Hippocampal formation (tissue), 2 donors: ENCODE data around the gene TCF12.
"Not testable (repeated sequence)": the region's sequence is repeated elsewhere in the genome, so short reads cannot be mapped to it uniquely, and the experiment has no call there.

Experiments
- DNase-seq, 2 donors: peaks; one replicate each; lab custom pipeline; 2025; lab: John Stamatoyannopoulos, UW

The TCF12 gene

DNA sequence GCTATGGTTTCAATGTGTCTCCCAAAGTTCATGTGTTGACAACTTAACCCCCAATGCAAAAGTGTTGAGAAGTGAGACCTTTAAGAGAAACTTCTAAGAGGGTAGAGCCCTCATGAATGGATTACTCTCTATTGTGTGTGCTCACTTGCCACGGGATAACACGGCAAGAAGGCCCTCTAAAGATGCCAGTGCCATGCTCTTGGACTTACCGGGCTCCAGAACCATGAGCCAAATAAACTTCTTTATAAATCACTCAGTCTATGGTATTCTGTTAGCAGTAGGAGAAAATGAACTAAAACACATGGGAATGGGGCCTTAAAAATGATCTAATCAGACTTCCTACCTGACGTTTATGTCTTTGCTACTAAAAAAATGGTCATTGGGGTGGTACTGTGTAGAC lies 2.6 kb upstream of the TCF12 start:
- no peak for DNase-seq

DNA sequence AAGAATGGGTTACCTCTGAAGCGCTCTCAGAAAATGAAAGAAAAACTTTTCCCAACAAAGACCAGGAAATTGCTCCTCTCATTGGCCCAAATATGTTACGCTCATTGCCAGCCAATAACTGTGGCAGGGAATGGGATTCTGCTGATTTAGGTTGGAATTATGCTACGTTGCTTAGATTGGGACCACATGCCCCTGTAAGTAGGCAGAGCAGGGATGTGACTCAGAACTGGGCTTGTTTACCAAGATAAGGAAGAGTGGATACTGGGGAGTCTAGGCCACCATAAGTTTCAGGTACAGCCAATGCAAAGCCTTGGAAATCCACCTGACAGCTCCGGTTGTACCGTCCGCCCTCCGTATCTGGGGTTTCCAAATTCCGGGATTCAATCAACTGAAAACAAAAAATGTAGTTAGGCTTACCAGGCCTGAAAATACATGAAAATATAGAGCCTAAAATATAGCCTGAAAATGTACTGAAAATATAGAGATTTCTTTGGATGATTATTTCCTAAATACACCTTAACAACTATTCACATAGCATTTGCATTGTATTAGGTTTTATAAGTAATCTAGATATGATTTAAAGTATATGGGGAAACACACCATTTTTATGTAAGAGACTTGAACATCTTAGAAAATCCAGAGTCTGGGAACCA lies 1.5 kb upstream of the TCF12 start:
- no peak for DNase-seq

DNA sequence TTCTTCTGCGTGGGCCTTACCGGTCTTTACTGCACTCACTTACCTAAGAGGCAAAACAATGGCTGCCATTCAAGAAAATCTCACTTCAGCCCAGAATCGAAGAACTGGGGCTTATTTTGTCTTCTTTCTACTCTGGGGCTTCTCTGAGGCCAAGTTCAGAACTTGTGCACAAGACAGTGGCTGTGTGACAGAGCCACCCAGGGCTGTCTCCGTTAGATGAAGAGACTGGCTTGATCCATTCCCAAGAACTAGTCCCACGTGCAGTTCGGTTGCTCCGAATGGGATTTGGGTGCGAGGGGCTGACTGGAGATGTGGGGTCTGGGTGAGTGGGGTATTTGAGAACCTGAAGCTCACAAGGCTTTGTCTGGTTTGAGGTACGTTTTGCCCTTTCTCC lies 795 bp upstream of the TCF12 start:
- DNase-seq = no peak

DNA sequence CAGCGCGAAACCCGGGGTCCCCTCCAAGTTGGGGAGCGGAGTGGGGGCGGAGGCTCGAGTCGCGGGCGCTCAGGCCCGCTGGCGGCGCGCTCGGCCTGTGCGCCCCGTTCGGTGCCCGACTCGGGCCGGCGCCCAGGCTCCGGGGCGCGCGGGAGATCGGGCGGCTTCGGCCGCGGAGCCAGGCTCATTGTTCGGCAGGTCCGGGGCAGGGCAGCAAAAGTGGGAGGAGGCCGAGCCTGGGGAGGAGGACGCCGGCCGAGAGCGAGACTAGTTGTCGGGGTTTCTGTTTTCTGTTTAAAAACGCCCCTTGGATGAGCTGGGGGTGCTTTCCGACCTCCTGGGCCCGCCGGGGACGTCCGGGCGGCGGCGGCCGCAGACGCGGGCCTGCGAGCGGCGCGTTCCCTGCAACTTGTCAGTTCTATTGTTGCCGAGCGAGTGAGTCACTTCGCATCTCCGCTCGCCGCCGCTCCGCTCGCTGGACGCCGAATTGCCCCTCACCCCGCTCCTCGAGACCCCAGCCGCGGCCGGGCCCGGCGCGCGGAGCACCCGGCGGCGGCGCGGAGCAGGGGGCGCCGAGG lies 676 bp downstream of the TCF12 start:
- DNase-seq = peak in 1 of 2 donors; percentile 60

DNA sequence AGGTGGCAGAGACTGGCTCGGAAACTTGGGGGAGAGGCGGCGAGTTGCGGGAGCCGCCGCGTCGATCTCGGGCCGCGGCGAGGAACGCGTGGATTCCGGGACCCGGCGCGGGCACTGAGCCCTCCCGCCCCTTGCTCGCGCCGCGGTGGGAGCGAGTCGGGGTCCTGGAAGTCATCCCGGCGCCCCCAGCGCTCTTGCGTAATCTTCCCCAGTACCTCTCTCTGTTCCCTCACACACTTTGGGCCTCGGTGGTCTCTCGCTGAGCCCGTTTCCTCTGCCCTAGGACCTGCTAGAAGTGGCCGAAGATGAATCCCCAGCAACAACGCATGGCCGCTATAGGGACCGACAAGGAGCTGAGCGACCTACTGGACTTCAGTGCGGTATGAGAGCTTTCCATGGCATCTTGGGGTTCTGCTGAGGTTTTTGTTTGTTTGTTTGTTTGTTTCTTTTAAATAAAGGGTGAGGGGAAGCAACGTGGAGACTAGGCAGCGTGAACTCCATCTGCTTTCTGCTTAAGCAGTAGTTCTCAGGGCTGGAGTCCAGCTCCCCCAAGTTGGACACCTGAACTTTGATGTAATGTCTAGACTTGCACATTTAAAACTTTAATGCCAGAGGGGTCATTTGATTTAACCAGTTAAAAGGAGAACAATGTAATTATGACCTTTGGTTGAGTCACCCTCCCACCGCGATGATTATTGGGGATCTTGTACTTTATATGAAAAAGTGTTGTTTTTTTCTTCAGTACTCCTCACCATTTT lies 1.3 kb downstream of the TCF12 start:
- peak in 1 of 2 donors; percentile 62 for DNase-seq

DNA sequence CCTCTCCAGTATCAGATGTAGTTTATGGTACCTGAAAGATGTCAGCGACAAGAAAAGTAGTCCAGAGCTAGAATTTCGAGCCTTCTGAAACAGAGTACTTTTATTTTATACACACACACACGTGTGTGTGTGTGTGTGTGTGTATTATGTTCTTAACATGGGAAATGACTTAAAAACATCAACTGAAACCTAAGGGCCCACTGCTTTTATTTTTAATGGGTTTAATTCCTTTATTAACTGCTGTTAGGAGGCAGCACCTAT lies 1.9 kb downstream of the TCF12 start:
- no peak for DNase-seq

DNA sequence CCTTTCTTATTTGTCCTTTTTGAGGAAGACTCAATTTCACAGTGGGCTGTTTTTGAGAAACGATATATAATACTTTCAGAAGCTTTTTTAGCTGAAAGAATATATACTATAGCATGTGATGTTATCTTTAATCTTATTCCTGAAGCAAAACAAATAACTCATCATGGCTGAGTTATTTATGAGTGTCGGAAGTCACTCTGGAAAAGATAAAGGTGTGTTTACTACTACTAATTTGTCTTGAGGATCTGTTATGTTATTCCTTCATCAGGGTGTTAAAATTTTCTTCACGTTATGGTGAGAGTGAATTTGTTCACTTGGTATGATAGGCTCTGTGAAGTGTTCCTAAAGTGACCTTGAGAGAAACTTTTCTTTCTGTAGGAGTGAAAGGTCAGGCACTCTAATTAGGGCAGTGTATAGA lies 4.7 kb downstream of the TCF12 start:
- DNase-seq = no peak

DNA sequence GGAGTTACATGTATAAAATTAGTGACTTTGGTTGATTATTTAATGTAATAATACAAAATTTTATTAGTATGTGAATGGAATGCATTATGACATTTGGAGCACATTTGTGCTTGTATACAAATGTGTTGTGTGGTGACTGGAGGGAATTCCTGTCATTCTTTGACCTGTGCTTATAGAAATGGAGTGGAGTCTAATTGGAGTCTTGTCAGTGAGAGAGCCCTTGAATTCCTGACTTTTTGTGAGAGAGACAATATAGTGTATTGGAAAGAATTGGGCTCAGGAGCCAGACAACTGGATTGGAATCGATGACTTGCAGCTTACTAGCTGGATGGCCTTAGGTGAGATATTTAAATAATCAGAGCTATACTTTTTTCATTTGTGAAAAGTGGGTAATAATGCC lies 9.4 kb downstream of the TCF12 start:
- no peak for DNase-seq

DNA sequence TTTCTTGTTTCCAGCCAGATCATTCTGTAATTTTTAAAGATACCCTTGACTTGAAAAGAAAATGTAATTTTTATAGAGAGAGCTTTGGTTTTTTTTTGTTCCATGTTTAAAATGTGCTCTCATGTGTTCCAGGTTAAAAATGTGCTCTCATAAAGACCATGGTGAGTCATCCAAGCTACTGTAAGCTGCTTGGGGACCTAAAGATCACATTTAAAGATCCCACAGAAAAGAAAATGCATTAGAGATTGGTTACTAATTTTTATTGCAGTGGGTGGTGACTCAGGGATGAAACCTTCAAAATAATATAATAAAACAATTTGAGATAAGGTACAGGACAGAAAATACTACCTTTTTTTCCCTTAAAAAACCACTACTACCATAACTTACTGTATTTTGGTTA lies 11.0 kb downstream of the TCF12 start:
- DNase-seq = no peak

DNA sequence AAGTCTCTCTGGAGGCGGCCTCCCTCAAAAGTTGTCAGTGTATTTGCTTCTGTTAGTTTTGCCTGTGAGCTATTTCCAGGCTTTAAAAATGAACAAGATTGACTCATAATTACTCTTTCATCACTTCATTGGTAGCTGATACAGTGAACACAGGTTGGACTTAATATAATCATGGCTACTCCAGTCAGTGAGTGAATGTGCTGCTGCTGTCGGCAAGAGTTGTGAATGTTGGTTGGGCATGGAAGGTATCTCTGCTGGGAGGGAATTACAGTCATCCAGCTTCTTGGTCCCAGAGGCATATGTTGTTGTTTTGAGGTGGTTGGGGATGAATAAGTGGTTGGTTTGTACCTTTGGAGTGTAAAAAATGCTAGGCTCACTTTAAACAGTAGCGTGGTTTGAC lies 11.5 kb downstream of the TCF12 start:
- no peak for DNase-seq

DNA sequence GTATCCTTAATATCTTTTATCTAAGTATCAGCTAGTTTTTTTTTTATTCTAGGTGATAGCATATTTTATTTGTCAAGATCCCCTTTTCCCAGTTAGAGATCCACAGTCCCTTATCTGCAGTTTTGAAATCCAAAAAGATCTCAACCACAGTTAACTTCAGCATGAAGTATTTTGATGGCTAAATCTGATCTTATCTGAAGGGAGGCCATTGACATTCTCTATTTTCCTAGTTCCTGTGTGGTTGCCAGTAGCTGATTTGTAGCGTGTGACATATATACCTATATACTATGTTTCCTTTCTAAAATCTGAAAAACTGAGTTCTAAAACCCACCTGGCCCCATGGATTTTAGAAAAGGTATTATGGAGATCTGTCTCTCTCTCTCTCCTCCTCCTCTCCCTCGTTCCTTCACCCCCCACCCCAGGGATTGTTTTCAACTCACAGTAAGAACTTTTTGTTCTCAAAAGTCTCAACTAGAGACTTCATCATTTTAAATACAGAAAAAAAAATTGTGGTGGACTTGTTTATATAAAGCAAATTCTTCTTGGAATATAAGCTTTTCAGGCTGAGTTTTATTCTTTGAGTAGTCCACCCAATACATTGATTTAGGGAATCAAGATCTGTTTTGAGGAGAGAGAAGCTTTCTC lies 12.3 kb downstream of the TCF12 start:
- no peak for DNase-seq

DNA sequence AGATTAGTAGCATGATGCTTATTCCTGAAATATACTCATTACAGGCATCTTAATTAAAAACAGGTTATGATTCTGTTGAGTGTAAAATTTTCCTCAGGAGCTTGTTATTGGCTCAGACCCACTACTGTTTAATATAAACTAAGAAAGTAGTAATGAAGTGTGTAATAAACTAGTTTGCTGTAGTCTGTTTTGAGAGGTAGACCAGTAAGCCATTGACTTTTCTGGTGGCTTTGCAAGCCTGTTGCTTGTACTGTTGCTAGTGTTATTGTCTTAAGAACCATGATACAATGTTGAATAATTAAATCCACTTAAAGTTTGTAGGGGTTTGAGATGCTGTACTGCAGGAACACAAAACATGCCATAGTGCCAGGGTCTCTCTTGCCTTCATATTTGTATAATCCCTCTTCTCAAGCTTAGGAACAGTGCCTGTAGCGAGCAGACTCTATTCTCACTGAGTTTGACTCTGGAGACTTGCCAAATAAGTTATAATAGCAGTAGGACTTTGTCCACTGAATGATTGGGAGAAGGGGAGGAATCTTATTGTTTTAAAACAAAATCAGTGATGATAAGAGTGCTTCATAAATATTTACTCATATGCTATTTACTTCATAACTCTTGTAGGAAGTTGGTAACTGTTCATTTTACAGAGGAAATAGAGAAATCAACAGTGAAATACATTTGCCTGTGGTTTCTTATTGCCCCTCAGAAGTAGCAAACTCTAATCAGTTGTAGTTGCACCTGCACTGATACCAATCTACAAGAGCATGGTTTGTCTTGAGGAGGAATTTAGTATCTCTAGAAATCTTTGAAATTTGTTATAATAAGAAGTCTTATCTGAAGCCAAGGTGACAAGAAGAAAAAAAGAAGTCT lies 13.4 kb downstream of the TCF12 start:
- no peak for DNase-seq

DNA sequence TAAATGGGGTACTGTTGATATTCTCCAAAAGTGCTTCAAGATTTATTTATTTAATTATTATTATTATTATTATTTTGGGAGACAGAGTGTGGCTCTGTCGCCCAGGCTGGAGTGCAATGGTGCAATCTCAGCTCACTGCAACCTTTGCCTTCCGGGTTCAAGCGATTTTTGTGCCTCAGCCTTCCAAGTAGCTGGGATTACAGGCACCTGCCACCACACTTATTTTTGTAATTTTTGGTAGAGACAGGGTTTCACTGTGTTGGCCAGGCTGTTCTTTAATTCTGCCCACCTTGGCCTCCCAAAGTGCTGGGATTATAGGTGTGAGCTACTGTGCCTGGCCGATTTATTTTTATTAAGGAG lies 14.0 kb downstream of the TCF12 start:
- not testable (repeated sequence) for DNase-seq

DNA sequence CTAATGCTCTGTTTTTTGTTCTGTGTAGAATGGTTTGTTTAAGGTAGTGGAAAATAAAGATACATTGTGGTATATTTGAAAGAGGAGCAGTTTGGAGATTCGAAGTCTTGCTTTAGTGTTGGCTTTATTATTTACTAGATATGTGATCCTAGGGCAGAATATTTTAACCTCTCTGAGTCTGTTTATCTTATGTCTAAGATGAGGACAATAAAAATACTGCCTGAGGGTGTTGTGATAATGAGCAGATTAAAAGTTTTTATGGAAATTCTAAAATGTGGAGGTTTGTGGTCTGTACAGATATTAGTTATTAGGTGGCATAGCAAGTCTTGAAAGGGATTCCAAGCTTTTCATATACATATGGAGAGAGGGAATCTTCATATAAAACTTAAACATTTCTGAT lies 15.0 kb downstream of the TCF12 start:
- DNase-seq = no peak

DNA sequence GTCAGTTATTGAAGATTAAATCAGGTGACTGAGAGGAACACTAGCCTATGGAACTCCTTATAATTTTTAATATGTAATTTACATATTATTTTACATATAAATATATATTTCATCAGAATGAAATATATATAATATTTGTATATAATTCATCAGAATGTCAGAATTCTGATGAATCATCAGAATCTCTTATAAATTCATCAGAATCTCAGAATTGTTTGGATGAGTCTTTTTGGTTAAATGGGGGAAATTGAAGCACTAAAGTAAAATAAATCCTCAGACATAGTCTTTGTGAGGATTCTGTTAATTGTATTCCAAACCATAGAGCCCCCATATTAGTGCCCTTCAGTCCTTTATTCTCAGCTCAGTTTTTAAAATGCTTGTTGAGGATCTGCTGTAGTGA lies 15.4 kb downstream of the TCF12 start:
- DNase-seq = no peak

DNA sequence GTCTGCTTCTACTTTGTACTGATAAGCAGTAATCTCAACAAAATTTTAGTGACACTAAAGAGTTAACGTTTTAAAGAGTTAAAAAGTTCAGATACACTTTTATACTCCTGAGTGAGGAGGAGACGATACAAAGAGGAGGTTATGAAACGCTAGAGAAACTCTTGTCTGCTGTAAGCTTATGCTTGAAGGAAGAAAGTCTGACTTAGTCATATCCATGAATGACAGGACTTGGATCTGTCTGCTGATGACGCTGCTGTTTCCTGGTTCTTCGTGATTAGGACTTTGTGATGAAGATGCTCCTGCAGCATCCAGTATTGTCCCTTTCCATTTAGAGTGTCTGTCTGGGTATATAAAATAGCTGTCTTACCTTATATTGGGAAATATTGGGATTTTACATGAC lies 15.8 kb downstream of the TCF12 start:
- no peak for DNase-seq

DNA sequence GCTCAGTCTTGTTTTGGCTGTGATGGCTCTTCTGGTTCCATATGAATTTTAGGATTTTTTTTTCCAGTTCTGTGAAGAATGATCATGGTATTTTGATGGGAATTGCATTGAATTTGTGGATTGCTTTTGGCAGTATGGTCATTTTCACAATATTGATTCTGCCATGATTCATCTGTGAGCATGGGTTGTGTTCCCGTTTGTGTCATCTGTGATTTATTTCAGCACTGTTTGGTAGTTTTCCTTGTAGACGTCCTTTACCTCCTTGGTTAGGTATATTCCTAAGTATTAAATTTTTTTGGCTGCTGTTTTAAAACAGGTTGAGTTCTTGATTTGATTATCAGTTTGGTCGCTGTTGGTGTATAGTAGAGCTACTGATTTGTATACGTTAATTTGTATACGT lies 18.5 kb downstream of the TCF12 start:
- DNase-seq = no peak

DNA sequence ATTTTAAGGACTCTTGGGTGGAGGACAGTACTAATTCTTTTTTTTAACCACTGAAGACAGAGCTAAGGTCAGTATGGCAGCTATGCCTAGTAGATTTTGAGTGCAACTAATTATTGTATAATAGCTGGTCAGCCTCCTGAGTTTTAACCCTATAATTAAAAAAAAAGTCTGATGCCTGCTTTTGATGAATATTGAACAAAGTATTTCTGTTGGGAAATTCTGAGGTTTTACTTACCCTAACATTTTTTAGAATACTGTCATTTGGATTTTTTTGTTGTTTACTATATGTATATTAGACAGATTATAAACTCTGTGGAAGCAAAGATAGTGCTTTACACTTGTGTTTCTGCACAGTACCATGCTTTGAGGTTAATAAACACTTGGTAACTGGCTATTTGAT lies 20.8 kb downstream of the TCF12 start:
- DNase-seq = no peak

DNA sequence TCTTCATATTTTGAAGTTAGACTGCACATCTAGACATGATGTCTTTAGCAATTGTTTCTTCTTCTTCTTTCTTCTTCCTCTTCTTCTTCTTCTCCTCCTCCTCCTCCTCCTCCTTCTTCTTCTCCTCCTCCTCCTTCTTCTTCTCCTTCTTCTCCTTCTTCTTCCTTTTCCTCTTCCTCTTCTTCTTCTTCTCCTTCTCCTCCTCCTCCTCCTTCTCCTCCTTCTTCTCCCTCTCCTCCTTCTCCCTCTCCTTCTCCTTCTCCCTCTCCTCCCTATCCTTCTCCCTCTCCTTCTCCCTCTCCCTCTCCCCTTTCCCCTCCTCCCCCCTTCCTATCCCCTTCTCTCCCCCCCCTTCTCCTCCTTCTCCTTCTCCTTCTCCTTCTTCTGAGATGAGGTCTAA lies 21.9 kb downstream of the TCF12 start:
- DNase-seq = no peak

DNA sequence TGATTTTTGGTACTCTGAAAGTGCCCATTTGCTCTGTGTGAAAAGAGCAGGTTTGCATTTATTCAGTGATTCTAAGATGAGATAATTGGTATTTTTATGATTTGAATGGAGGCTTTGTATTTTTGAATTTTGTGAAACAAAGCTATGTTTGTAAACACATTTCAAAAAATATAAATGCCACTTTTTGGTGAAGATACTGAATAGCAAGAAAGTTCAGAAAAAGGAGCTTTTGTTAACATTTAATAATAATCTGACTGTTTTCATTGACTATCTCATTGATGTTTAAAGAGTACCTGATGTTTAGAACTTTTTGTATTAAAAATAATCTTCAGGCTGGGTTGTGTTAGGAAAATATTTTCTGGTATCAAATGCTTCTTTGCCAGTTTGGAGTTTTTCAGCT lies 23.7 kb downstream of the TCF12 start:
- DNase-seq = peak in 1 of 2 donors; percentile 65

DNA sequence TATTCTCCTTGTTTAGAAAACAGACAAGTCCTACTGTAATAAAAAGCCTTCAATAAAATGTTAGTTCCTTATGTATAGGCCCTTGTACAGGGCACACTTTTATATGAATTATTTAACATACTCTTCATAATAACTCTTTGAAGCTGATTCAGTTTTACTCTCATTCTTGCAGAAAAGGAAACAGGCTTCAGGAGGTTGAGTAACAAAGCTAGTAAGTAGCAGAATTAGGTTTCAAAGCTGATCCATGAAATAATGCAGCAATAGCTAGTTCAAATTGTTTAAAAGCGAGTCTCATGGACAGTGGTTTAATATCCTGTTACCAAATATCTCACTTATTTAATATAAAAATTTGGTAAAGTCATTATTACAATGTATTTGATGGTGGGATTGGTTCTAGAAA lies 25.0 kb downstream of the TCF12 start:
- no peak for DNase-seq

DNA sequence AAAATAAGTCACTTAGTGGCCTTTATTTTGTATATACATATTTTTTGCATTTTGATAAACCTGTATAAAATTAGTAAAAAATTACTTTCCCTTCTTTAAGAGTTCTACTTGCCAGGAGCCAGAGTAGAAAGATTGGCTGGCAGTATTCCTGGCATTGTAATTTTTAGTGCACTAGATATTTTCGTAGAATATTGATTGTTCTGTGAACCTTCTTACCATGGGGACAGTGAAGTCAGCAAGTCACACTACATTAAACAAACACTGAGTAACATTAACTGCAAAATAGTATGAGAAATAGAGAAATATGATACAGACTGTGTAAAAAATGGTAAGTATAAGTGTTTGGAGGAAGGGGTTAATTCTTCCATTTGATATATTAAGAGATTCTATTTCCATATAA lies 26.0 kb downstream of the TCF12 start:
- no peak for DNase-seq
